Esophagus (tissue), 2 donors: Measurements from ENCODE around the gene GLB1L. TPM values are rescaled to one million over a fixed set of nuclear protein-coding genes. Genes with fewer than 3 reads are reported as not detected.
"Not testable (repeated sequence)": the region's sequence is repeated elsewhere in the genome, so short reads cannot be mapped to it uniquely, and the experiment has no call there.

Experiments
- H3K27ac ChIP-seq, 2 donors: one replicate each; pipeline ENCODE4 v1.5.1; 2013; ENCODE audit warnings: low read depth in 2 of 2, mild to moderate bottlenecking in 2 of 2, inconsistent platforms in 1 of 2, low read length in 1 of 2, moderate library complexity in 1 of 2
- H3K27me3 ChIP-seq, 2 donors: one replicate each; pipeline ENCODE4 v1.6.1; 2013; ENCODE audit warnings: low read length in 2 of 2, control low read depth in 1 of 2, mild to moderate bottlenecking in 1 of 2; ENCODE audit not compliant: insufficient read depth in 2 of 2, control insufficient read depth in 1 of 2
- H3K36me3 ChIP-seq, 2 donors: one replicate each; pipeline ENCODE4 v1.6.1; 2013; ENCODE audit warnings: low read length in 1 of 2; ENCODE audit not compliant: control insufficient read depth in 2 of 2, insufficient read depth in 2 of 2
- H3K4me1 ChIP-seq, 2 donors: one replicate each; pipeline ENCODE4 v1.6.1; 2013; ENCODE audit warnings: low read length in 1 of 2; ENCODE audit not compliant: control insufficient read depth in 2 of 2, insufficient read depth in 2 of 2
- H3K4me3 ChIP-seq, 2 donors: one replicate each; pipeline ENCODE4 v1.5.1; 2013; ENCODE audit warnings: low read length in 2 of 2, mild to moderate bottlenecking in 2 of 2, low read depth in 1 of 2, moderate library complexity in 1 of 2
- H3K9me3 ChIP-seq, 2 donors: one replicate each; pipeline ENCODE4 v1.6.1; 2013; ENCODE audit warnings: mild to moderate bottlenecking in 2 of 2, low read depth in 1 of 2, low read length in 1 of 2, moderate library complexity in 1 of 2; ENCODE audit not compliant: control insufficient read depth in 2 of 2, insufficient read depth in 1 of 2
- WGBS, 2 donors: extraction: QIAGEN DNeasy Blood & Tissue Kit; methylation state at CpG; one replicate each; pipeline ENCODE4 v1.1.7; 2013; 5-methylcytosine and 5-hydroxymethylcytosine counted together
- polyA plus RNA-seq, 2 donors: library from polyadenylated mRNA; stranded (reverse); fragments of 200-250 nt; gene quantifications; one replicate each; pipeline ENCODE4 v1.2.3, GENCODE V29; 2013
- donor health status: healthy with polysubstance abuse.
- donor health status: Bipolar disorder and iron deficiency.

The GLB1L gene
- polyA plus RNA-seq, 2 donors = 1.6 to 1.9 TPM

DNA sequence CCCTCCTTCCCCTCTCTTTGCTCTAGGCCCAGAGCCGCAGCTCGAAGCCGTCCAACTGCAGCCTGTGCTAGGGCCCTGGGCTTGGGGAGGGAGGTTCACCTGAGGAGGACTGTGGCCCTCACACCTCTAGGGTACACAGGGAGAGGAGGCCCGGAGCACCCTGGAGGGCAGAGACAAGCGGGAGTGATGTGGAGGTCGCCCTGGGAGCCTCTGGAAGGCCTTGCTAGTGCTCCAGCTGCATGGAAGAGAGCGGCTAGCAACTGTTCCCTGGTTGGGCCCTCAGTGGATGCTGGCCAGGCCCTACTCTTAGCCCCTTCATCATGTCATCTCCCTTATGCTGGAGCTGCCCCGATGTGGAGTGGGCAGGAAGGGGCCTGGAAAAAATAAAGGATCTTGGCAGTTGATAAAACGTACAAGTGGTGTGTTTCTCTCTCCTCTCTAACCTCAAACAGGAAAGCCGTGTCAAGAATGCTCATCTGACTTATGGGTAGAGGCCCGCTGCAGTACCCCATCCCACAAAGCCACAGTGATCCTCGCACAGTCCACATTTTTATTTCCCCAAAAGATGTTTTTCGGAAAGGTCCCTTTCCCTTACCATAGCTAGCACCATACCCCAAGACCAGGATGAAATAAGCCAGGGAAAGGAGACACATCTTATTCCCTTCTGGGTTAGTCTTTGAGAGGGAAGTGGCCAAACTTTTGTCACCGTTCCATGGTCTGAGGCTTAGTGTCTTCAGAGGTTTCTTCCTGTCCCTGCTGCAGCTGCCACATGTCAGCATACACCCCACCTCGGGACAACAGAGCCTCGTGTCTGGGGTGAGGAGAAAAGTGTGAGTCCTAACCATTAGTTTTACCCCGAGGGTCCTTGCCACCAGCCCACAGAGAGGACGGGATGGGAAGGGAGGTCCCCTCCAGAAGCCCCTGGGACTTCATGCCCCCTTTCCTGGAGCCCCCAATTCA is 35.7 kb downstream of the GLB1L start:
- H3K27ac ChIP-seq = peak overlapping the region; percentile 5 to 57
- no peak overlapping the region for H3K4me3 ChIP-seq
- H3K36me3 ChIP-seq = peaks cover 5 to 42% of the 10 kb centered on the region in 2 donors
- 78 to 81% methylated on average over 18 of the region's 18 CpGs for WGBS, 2 donors
- no peaks in the 10 kb centered on the region for H3K27me3 ChIP-seq
- H3K4me1 ChIP-seq = peaks cover 0 to 13% of the 10 kb centered on the region in 2 donors
- H3K9me3 ChIP-seq = no peaks in the 10 kb centered on the region

DNA sequence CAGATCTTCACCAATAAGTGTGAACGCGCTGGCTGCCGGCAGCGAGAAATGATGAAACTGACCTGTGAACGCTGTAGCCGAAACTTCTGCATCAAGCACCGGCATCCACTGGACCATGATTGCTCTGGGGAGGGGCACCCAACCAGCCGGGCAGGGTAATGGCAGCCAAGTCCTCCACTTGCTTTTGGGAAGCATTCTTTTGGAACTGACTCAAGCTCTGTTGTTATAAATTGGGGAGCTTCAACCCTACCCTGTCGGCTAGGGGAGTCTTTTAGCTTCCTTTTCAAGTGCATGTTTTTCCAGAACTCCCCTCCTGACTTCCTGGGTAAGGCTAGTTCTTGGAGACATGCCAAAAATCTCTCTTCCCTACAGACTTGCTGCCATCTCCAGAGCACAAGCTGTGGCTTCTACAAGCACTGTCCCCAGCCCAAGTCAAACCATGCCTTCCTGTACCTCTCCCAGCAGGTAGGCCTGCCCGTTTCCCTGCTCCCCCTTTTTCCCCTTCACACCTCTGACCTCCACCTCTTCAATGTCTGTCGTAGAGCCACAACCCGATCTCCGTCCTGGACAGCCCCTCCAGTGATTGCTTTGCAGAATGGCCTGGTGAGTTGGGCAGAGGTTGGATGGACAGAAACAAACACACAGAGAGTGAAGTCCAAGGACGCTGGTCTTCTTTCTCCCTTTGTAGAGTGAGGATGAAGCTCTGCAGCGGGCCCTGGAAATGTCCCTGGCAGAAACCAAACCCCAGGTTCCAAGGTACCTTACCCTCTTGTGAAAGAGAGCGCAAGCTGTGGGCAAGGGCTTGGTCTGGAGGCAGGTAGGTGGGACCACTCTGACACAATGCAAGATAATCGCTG is 37.1 kb downstream of the GLB1L start:
- peak overlapping the region; percentile 71 to 75 for H3K4me3 ChIP-seq
- peak overlapping the region; percentile 98 for H3K27ac ChIP-seq
- peaks cover 5 to 35% of the 10 kb centered on the region in 2 donors for H3K36me3 ChIP-seq
- no peaks in the 10 kb centered on the region for H3K9me3 ChIP-seq
- WGBS, 2 donors = 57 to 71% methylated on average over 17 of the region's 17 CpGs
- peaks cover 0 to 13% of the 10 kb centered on the region in 2 donors for H3K4me1 ChIP-seq
- no peaks in the 10 kb centered on the region for H3K27me3 ChIP-seq

DNA sequence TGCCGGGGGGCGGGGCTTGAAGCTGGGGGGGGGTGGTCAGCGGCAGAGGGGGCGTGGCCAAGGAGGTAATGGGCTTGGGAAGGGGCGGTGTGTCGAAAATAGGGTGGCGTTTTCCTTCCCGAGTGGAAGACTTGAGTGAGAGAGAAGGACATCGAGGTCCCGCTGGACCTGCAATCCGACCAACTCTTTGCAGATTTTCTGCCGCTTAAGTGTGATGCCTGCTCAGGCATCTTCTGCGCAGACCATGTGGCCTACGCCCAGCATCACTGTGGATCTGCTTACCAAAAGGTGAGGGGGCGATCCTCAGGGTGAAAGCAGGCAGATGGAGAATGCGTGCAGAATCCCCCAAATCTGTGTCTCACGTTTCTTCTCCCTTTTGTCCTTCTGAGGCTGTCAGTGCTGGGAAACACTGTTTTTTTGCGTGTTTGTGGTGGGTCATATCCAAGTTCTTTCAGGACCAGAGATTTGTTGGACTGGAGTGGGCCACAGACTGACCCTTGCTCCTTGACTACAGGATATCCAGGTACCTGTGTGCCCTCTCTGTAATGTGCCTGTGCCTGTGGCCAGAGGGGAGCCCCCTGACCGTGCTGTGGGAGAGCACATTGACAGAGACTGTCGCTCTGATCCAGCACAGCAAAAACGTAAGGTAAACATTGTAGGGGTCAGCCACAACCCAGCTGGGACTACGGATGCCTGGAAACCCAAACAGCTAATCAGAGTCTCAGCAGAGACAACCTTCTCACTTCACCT is 37.9 kb downstream of the GLB1L start:
- H3K27ac ChIP-seq = peak overlapping the region; percentile 98
- H3K4me3 ChIP-seq = peak overlapping the region; percentile 71 to 75
- H3K27me3 ChIP-seq = no peaks in the 10 kb centered on the region
- H3K4me1 ChIP-seq = peaks cover 0 to 13% of the 10 kb centered on the region in 2 donors
- H3K36me3 ChIP-seq = peaks cover 5 to 29% of the 10 kb centered on the region in 2 donors
- no peaks in the 10 kb centered on the region for H3K9me3 ChIP-seq
- 10 to 15% methylated on average over 21 to 22 of the region's 22 CpGs for WGBS, 2 donors

DNA sequence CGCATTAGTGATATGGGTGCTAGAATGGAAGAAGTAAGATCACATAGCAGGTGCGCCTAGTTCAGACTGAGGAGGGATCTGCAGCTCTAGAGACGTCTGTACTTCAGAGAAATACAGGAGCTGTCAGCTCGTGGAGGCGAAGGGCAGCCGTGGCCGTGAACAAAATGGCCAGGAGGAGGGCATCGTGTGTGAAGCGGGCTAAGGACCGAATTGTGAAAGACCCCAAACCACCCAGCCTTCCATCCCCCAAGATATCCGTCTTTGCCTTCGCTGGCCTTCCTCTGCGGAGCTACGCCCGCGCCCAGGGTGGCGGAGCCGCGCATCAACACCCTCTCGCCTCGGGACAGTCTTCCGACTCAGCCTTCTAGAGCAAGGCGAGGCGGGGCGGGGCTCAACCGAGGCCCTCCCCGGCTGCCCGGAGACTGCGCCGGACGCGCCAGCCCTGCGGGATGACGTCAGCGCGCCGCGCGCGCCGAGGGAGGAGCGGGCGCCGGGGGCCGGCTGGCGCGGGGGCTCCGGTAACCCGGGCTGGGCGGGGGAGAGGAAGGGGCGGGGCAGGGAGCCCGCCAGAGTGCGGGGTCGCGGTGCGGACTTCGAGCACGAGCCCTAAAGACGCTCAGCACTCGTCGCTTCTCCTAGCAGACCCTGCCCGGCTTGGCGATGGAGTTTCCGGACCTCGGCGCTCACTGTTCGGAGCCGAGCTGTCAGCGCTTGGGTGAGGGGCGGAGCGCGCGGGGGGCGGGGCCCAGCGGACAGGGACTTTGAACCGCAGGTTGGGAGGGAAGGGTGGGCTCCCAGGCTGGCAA is 38.7 kb downstream of the GLB1L start, which contains the start of gene ZFAND2B:
Gene ZFAND2B (plus strand): TSS at position 455 of the 806 bp plus-strand sequence. CDS start 206 bp downstream, at position 661.
- 0 to 1% methylated on average over 47 to 76 of the region's 76 CpGs for WGBS, 2 donors
- H3K27me3 ChIP-seq = no peaks in the 10 kb centered on the region
- peaks cover 5 to 27% of the 10 kb centered on the region in 2 donors for H3K36me3 ChIP-seq
- H3K4me1 ChIP-seq = peaks cover 0 to 13% of the 10 kb centered on the region in 2 donors
- peak within 1 kb of the TSS; percentile 71 to 75 for H3K4me3 ChIP-seq
- peak within 1 kb of the TSS; percentile 98 for H3K27ac ChIP-seq
- H3K9me3 ChIP-seq = no peaks in the 10 kb centered on the region

DNA sequence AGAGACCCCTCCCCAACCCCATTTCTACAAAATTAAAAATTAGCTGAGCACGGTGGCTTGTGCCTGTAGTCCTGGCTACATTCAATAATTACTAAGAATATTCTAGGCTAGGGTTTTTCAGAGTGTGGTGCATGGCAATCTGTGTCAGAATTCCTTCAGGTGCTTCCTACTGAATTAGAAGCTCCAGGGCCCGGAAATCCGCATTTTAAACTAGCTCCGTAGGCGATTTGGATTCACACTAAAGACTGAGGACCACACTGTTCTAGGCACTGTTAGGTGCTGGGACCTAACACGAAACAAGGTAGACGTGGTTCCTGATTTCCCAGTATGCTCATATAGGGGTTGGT is 39.3 kb downstream of the GLB1L start:
- H3K27me3 ChIP-seq = no peaks in the 10 kb centered on the region
- H3K27ac ChIP-seq = peak overlapping the region; percentile 98
- no peaks in the 10 kb centered on the region for H3K9me3 ChIP-seq
- H3K4me1 ChIP-seq = peaks cover 0 to 13% of the 10 kb centered on the region in 2 donors
- H3K4me3 ChIP-seq = peak overlapping the region; percentile 71 to 75
- H3K36me3 ChIP-seq = peaks cover 4 to 25% of the 10 kb centered on the region in 2 donors
- WGBS, 2 donors = 15 to 16% methylated on average over 7 of the region's 7 CpGs

DNA sequence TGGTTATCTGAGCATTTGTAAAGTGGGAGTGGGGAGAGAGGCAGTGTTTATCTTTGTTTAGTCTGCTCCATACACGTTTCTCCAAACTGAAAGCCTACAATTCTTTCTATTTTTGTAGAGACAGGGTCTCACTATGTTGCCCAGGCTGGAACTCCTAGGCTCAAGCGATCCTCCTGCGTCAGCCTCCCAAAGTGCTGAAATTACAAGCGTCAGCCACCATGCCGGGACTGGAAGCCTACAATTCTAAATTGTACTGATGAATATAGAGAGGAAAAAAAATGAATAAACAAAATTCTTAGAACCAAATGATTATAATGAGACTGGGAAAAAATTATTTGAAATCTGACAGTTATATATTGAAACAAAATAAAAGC is 40.1 kb downstream of the GLB1L start:
- H3K4me3 ChIP-seq = no peak overlapping the region
- WGBS, 2 donors = 85 to 86% methylated on average over 5 of the region's 5 CpGs
- H3K4me1 ChIP-seq = peaks cover 0 to 13% of the 10 kb centered on the region in 2 donors
- H3K36me3 ChIP-seq = peaks cover 0 to 17% of the 10 kb centered on the region in 2 donors
- no peaks in the 10 kb centered on the region for H3K9me3 ChIP-seq
- H3K27me3 ChIP-seq = no peaks in the 10 kb centered on the region
- H3K27ac ChIP-seq = no peak overlapping the region

DNA sequence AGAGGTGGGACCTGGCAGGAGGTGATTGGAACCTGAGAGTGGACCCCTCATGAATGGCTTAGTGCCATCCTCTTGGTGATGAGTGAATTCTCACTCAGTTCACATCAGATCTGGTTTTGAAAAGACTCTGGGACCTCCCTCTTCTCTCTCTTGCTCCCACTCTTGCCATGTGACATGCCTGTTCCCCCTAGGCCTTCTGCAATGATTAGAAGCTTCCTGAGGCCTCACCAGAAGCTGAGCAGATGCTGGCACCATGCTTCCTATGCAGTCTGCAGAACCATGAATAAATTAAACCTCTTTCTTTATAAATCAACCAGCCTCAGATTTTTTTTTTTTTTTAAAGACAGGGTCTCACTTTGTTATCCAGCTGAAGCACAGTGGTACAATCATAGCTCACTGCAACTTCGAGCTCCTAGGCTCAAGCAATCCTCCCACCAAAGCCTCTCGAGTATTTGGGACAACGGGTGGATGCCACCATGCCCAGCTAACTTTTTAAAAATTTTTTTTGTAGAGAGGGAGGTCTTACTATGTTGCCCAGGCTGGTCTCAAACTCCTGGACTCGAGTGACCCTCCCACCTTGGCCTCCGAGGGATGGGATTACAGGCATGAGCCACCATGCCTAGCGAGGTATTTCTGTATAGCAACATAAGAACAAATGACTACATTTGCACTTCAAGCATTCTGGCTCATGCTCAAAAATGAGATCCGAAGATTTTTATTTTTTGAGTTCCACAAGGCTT is 40.6 kb downstream of the GLB1L start:
- H3K9me3 ChIP-seq = no peaks in the 10 kb centered on the region
- H3K4me3 ChIP-seq = no peak overlapping the region
- WGBS, 2 donors = 92 to 93% methylated on average over 7 of the region's 7 CpGs
- H3K4me1 ChIP-seq = peaks cover 0 to 13% of the 10 kb centered on the region in 2 donors
- H3K36me3 ChIP-seq = peaks cover 0 to 13% of the 10 kb centered on the region in 2 donors
- H3K27me3 ChIP-seq = no peaks in the 10 kb centered on the region
- no peak overlapping the region for H3K27ac ChIP-seq

DNA sequence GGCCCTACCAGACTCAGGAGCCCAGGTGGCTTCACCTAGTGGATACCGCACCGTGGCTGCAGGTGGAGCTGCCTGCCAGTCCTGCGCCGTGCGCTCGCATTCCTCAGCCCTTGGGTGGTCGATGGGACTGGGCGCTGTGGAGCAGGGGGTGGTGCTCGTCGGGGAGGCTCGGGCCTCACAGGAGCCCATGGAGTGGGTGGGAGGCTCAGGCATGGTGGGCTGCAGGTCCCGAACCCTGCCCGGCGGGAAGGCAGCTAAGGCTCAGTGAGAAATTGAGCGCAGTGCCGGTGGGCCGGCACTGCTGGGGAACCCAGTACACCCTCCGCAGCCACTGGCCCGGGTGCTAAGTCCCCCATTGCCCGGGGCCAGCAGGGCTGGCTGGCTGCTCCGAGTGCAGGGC is 43.9 kb downstream of the GLB1L start:
- not testable (repeated sequence) for H3K9me3 ChIP-seq, H3K27me3 ChIP-seq, H3K4me1 ChIP-seq, H3K36me3 ChIP-seq, H3K4me3 ChIP-seq, H3K27ac ChIP-seq
- WGBS, 2 donors = 86 to 89% methylated on average over 14 to 21 of the region's 21 CpGs
